Measurements from ENCODE around the gene SMYD3.

GRCh38 chr1:246212013-246212412 lies 295.1 kb downstream of the SMYD3 start:
- TF ChIP-seq PKNOX1 (IDR thresholded peaks at IDR 0.05), result no peak
- no peak for TF ChIP-seq SP1 (IDR thresholded peaks at IDR 0.05; ENCODE audit: low read depth, low read length)
- no peak for TF ChIP-seq EP300 (IDR thresholded peaks at IDR 0.05; ENCODE audit: borderline replicate concordance in 1 of 2, control insufficient read depth in 1 of 2, low read depth in 2 of 2, low read length in 2 of 2)
- TF ChIP-seq CTCF (IDR thresholded peaks at IDR 0.05 in 2 of 3, conservative IDR thresholded peaks at IDR 0.05 in 1 of 3; ENCODE audit: control insufficient read depth in 2 of 3, extremely low read depth in 1 of 3, insufficient read depth in 1 of 3, low read depth in 3 of 3, low read length in 3 of 3), result no peak
